T1000 (cell line): ENCODE data around the gene AKT3.
"Not testable (repeated sequence)": the region's sequence is repeated elsewhere in the genome, so short reads cannot be mapped to it uniquely, and the experiment has no call there.

Experiments
- DNase-seq: peaks from one replicate; lab custom pipeline; 2025; ENCODE audit warnings: mixed read lengths; lab: John Stamatoyannopoulos, UW

Gene AKT3

DNA sequence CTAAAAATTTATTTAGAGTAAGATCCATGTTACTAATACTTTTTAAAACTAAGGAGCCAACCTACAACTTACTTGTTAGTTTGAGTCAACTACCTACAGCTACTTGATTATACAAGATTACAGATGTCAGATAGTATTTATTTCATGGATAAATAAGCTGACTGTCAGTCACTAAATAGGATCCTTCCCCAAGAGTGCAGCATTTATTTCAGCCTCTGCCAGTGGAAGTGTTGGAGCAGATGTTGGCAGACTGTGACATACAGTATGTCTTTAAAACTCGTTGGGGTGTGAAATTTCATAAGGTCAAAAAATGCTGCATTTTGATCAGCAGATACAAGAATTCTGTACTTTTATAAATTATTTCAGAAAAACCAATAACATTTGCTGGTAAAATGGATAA is 156.2 kb downstream of the AKT3 start:
- no peak for DNase-seq

DNA sequence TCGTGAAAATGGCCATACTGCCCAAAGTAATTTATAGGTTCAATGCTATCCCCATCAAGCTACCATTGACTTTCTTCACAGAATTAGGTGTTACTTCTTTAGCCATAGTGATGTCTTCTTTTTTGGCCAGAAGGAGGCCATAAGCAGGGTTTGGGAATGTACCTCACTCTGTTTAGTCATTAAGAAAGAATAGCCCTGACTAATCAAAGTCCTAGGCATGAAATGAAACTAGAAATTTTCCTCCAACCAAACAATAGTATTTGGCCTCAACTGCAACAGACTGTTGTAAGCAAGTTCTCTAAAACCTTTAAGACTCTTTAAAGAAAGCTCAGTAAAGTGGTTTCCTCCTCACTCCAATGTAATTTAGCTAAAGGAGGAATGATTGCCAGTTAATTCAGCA is 163.9 kb downstream of the AKT3 start:
- DNase-seq, result no peak

GRCh38 chr1:243680860-243681259 is 169.2 kb downstream of the AKT3 start:
- no peak for DNase-seq

- no peak for DNase-seq
Measured at GRCh38 chr1:243672539-243673074, 177.4 kb downstream of the AKT3 start.

DNA sequence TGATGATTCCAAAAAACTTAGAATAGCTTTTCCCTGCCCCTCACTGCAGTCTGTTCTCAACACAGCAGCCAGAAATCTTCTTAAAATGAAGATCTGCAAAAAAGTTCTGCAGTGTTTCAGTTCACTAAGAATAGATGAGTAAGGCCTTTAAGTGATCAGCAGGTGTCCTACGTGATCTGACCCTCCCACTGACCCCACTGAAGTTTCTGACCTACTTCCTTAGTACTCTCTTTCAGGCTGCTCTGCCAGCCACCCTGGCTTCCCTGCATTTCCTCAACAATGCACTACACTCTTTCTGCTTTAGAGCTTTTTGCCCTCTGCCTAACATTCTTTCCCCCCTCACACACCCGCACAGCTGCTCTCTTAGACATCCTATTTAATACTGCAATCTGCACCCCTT is 182.5 kb downstream of the AKT3 start:
- DNase-seq, result no peak

- DNase-seq, result no peak
Measured at GRCh38 chr1:243667133-243667532, 182.9 kb downstream of the AKT3 start.

GRCh38 chr1:243663651-243664050 is 186.4 kb downstream of the AKT3 start:
- no peak for DNase-seq

- not testable (repeated sequence) for DNase-seq
Measured at GRCh38 chr1:243662169-243662568, 187.9 kb downstream of the AKT3 start.

DNA sequence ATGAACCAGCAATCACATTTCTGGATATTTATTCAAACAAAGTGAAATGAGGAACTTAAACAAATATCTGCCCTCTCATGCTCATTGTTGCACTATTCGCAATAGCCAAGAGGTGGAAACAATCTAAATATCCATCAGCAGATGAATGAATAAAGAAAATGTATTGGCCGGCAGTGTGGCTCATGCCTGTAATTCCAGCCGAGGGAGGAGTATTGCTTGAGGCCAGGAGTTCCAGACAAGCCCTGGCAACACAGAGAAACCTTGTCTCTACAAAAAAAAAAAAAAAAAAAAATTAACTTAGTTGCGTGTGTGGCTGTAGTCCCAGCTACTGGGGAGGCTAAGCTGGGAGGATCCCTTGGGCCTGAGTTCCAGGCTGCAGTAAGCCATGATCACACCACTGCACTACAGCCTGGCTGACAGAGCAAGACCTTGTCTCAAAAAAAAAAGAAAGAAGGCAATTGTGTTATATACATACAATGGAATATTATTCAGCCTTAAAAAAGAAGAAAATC is 191.4 kb downstream of the AKT3 start:
- no peak for DNase-seq

GRCh38 chr1:243657793-243658192 is 192.2 kb downstream of the AKT3 start:
- DNase-seq, result no peak

DNA sequence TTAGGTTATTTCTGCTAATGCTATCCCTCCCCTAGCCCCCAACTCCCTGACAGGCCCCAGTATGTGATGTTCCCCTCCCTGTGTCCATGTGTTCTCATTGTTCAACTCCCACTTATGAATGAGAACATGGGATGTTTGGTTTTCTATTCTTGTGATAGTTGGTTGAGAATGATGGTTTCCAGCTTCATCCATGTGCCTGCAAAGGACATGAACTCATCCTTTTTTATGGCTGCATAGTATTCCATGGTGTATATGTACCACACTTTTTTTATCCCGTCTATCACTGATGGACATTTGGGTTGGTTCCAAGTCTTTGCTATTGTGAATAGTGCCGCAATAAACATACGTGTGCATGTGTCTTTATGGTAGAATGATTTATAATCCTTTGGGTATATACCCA is 200.5 kb downstream of the AKT3 start:
- not testable (repeated sequence) for DNase-seq

GRCh38 chr1:243646841-243647240 is 203.2 kb downstream of the AKT3 start:
- no peak for DNase-seq

GRCh38 chr1:243645281-243645680 is 204.8 kb downstream of the AKT3 start:
- no peak for DNase-seq

DNA sequence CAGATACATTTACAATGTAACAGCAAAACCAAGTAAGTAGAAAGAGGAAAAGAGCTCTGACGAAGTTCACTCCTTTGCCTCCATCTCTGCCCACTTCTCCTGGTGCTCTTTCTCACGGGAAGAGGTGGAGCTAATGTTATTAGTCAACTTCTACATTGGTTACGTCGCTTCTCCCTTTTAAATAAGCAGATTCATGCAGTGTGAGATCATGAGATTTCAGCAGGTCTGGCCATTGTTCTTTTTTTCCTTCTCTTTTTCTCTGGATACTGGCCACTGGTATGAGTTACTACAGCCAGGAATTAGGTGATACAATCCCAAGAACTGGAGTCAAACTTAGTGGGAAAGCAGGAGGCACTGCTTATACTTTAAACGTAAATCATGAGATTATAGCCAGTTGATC is 207.1 kb downstream of the AKT3 start:
- no peak for DNase-seq

- no peak for DNase-seq
Measured at GRCh38 chr1:243639027-243639658, 210.9 kb downstream of the AKT3 start.

DNA sequence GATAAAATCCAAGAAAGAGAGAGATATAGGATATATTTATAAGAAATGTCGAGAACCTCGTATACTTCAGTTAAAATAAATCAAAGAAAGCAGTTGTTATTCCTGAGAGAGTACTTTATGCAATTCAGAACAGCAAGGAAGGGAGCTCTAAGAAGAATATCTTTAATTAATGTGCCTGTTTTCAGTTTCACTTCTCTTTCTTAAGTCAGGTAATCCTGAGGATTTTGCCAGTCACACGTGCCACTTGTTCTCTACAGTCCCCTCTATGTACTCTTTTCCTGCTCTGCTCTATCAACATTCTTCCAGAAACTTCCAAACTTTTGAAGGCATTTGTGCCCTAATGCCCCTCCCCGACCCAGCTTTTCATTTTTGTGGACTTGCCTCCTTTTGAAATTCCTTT is 211.9 kb downstream of the AKT3 start:
- DNase-seq, result no peak

DNA sequence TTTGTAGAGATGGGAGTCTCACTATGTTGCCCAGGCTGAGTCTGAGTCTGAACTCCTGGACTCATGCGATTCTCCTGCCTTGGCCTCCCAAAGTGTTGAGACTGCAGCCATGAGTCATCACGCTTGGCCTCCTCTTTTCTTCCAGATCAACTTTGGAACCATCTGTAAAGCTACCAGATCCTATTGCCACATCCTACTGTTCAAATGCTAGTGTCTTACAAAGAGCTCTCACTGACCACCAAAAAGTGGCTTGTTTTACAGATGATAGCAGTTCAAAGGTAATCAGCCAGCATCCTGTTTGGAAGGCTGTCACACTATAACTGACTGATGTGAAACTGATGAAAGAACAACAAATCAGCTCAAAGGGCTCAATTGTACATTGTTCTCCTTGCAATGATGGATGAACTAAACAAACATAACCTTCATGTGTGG is 221.6 kb downstream of the AKT3 start:
- no peak for DNase-seq

GRCh38 chr1:243623841-243624240 is 226.2 kb downstream of the AKT3 start:
- no peak for DNase-seq

GRCh38 chr1:243621973-243622372 is 228.1 kb downstream of the AKT3 start:
- no peak for DNase-seq

- DNase-seq, result no peak
Measured at GRCh38 chr1:243620096-243620495, 229.9 kb downstream of the AKT3 start.

DNA sequence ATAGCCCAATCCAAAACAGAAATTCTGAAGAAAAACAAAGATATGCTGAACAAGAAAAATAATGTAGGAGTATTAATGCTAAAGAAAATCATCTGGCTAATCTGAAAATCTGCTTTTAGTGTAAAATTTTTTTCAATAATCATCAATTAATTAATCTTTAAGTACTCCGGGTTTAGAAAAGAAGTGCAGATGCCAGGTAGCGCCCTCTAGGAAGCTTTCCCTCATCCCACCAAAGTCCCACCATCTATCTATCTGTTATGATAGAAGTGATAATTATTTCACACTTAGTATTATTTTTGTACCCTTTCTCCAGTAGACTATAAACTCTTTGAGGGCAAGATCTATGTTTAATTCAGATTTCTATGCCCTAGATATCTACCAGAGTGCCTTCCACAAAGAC is 240.3 kb downstream of the AKT3 start:
- no peak for DNase-seq

DNA sequence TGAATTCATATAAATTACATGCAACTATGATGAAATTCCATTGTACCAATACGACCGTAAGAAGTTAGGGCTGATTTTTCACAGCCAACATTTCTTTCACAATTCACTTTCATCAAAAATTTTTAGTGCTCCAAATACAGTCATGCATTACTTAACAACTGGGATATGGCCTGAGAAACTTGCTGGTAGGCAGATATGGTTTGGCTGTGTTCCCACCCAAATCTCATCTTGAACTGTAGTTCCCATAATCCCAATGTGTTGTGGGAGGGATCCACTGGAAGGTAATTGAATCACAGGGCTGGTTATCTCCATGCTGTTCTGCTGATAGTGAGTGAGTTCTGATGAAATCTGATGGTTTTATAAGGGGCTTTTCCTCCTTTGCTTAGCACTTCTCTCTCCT is 244.4 kb downstream of the AKT3 start:
- DNase-seq, result no peak

DNA sequence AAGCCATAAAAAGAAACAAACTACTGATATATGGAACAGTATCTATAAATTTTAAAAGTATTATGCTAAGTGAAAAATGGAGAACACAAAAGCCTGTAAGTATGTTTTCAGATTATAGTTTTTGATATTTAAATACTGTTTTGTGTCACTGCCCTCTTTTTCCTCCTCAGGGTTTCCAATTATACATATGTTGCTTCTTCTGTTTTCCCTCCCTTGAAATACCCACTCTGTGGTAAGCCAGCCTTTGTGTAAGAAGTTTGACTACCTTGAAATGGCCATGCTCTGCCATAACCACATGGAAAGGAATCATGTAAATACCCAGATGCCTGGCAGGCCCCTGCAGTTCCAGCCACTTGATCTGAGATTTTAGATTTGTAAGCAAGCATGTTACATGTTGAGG is 248.3 kb downstream of the AKT3 start:
- no peak for DNase-seq

DNA sequence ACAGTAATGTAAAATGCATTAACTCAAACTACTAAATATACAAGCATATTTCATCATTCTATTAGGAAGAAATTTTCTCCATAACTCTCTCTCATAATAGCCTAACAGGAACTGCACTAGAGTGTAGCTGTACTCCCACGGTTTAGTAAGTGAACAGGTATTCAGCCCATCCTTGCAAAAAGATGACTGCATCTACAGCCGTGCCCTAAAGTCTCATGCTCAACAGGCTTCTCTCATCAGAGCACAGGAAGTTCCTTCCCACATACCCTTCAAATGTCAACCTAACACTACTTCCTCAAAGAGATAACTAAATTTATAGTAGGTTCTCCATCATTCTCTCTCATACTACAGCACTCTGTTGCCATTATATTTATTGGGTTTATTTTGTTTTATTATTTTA is 251.6 kb downstream of the AKT3 start:
- DNase-seq, result no peak
